ENCODE measurements around the gene SSUH2. TPM values are rescaled to one million over a fixed set of nuclear protein-coding genes. Genes with fewer than 3 reads are reported as not detected.

The SSUH2 gene
- total RNA-seq, 1 donor from 2014 or later: not detected

DNA sequence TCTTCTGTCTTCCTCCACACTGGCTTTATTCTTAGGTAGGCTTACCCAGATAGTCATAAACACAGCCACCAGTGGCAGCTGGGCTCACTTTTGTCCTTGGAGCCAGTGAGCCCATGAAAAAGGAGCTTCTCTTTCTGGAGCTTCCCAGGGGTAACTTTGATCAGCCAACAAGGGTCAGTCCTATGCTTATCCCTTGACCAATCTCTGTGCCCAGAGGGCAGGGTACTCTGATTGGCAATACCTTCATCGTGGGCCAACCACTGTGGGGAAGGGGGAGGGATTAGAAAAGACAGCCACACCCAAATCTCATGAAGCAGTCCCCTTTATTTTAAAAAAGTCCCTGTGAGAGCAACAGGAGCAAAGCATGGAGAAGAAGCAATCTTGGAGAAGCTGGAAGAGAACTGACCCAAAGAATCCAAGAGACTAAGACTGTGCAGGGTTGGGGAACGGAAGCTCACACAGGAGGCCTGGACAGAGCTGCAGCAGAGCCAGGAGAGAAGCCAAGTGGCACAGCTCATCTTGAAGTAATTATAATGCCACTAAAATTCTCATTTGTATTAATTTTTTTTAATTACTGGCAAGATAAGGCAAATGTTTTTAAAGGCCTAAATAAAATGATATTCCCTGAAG is 70.4 kb downstream of the SSUH2 start:
- DNase-seq (ENCODE audit: low read depth): no peak
- Histone ChIP-seq H3K27me3 (ENCODE audit: control insufficient read depth, insufficient read depth, low read length) (no peaks in the 10 kb centered on the region), H3K36me3 (ENCODE audit: control insufficient read depth, insufficient read depth, low read length) (no peaks in the 10 kb centered on the region), H3K4me3 (ENCODE audit: low read depth, low read length) (no peak overlapping the region)
- no peak for TF ChIP-seq CTCF (IDR thresholded peaks at IDR 0.05; ENCODE audit: insufficient read depth, low read length, poor library complexity, severe bottlenecking)

DNA sequence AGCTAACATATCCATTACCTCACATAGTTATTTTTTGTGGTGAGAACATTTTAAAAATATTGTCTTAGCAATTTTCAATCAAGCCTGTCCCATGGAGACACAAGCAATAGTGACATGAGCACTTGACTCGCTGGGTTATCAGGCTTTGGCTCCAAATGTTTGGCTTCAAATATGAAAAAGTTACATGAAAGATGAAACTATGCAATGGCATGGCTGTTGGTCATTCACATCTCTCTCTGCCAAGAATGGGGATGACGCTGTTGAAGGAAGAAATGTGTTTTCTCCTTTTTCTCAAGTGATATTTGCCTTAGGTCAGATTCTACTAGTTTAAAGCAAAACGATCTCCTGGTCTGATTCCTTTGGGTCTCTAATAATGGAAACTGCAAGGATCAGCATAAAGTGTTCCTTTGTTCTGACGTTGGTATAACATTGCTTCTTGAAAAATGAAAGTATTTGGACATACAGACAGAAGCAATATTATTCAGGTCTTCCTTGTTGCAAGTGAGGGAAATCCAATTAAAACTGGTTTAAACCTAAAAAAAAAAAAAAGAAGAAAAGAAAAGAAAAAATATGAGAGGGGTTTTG is 71.2 kb downstream of the SSUH2 start:
- no peak for DNase-seq (ENCODE audit: low read depth)
- no peaks in the 10 kb centered on the region for H3K27me3 ChIP-seq (ENCODE audit: control insufficient read depth, insufficient read depth, low read length)
- TF ChIP-seq CTCF (IDR thresholded peaks at IDR 0.05; ENCODE audit: insufficient read depth, low read length, poor library complexity, severe bottlenecking): no peak
- H3K36me3 ChIP-seq (ENCODE audit: control insufficient read depth, insufficient read depth, low read length): no peaks in the 10 kb centered on the region
- H3K4me3 ChIP-seq (ENCODE audit: low read depth, low read length): no peak overlapping the region

DNA sequence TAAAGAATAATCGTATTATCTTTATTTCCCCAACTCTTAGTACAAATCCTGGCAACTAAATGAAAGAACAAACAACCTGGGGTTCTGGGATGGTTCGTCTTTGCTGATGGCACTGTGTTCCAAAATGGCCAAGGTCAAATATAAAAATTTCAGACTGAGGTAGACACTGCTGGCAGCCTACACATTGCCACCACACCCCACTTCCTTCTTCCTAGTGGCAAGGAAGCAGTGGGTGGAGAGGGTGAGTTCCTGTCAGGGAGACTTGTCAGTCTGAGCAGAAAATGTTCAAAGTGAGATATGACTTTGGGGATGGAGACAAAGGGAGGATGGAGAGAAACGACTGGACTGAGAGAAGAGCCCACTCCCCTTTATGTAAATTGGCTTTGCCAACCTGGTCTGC is 73.3 kb downstream of the SSUH2 start:
- peaks cover 2% of the 10 kb centered on the region for H3K36me3 ChIP-seq (ENCODE audit: control insufficient read depth, insufficient read depth, low read length)
- TF ChIP-seq CTCF (IDR thresholded peaks at IDR 0.05; ENCODE audit: insufficient read depth, low read length, poor library complexity, severe bottlenecking): no peak
- DNase-seq (ENCODE audit: low read depth): no peak
- no peaks in the 10 kb centered on the region for H3K27me3 ChIP-seq (ENCODE audit: control insufficient read depth, insufficient read depth, low read length)
- H3K4me3 ChIP-seq (ENCODE audit: low read depth, low read length): no peak overlapping the region

Other genes with a start within 250 kb of the SSUH2 start
- 221 and 264 TPM in 2 replicates for gene LMCD1, start 143.0 kb downstream of the SSUH2 start, total RNA-seq
- gene CAV3, start 89.0 kb upstream of the SSUH2 start, total RNA-seq: not detected in 2 replicates
- gene OXTR, start 124.8 kb upstream of the SSUH2 start, total RNA-seq: 2.0 and 2.1 TPM in 2 replicates